HuH-7 (cell line): ENCODE data around the gene ZIC4.

Source experiments
- DNase-seq: peaks from one replicate; pipeline ENCODE4 v3.0.0; 2011; ENCODE audit warnings: low spot score

ZIC4 gene

DNA sequence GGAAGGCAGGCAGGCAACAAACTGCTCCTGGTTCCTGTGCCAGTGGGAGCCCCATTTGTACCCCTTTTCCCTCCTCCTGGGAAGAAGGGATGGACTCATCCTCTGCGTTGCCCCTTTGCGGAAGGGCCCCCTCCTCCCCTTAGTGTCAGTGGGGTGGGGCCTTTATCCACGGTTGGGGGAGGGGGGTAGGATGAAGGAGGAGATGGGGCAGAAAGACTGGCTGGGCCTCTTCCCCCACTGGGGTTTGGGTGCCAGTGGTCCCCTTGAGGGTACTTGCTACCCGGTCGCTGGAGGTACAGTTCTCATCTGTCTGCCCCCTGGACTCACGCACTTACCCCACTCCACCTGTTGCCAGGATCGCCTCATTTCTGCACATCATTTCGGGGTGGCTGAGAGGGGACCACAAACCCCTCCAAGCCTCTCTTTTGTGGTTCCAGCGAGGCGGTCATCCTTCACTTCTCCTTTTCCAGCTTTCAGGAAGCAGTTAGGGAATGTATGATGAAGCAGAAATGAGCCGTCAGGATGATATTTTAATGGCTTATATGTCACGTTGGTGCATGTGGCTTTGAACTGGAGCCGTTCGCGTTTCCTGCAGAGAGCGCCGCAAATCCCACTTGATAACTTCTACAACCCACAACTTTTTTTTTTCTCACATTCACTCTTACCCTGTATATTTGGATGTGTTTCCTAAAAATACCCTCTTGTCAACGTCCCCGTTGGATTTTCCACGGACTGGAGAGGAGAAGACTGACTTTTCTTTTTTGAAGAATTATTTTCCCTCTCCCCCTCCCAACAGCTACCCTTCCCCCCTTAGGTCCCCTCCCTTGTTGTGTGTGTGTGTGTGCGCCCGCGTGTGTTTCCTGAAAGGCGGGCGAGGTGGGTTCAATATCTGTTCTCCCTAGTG lies at the start of gene ZIC4:
Gene ZIC4, minus strand, starts transcription at position 516 of the 904 bp plus-strand sequence. CDS start 3,746 bp downstream, outside the sequence.
- DNase-seq = no peak

DNA sequence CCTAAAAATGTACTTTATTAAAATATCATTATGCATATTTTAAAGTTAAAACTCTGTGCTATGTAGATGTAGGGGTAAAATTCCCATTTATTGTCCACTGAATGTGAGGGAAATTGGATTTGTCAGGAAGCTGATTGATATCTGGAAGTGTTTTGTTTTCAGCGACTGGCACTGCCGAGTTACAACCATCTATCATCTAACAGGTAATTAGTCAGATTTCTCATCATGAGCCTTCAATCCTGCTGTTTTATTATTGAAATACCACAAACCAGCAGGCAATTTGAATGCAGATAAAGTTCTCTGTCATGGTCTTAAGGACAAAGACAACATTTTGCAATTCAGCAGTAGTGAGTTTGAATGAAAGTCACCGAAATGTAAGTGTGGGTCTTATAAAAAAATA lies 43.3 kb upstream of the ZIC4 start:
- no peak for DNase-seq

DNA sequence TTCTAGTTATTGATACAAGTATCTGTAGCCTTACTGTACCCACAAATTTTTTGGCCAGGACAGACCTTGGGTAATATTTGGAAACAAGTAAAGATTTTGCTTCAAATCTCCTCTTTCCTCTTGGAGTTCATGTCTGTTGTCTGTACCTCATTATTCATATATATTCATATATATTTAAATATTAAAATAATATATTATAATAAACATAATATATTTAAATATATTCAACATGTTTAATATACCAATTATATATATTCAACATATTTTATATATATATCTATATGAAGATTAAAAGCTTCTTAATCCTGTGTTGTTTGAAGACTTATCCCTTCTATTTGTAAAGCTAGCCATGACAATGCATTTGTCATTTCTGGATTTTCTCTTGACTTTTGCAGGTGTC lies 40.9 kb upstream of the ZIC4 start:
- no peak for DNase-seq

DNA sequence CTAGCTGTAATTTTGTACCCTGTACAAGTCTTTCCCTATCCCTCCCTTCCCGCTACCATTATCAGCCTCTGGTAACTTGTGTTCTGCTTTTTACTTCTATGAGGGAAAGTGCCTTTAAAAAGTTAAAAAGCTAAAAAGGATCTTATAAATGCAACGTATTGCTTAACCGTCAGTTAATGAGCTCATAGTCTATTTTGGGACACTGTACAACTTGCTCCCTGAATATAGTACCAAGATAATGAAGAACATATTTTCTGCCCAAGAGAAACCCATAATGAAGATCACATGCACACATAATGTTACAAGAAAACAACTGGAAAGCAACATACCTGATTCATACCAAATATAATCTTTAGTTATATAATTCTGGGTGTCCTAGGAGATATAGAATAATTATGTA lies 25.4 kb upstream of the ZIC4 start:
- no peak for DNase-seq

DNA sequence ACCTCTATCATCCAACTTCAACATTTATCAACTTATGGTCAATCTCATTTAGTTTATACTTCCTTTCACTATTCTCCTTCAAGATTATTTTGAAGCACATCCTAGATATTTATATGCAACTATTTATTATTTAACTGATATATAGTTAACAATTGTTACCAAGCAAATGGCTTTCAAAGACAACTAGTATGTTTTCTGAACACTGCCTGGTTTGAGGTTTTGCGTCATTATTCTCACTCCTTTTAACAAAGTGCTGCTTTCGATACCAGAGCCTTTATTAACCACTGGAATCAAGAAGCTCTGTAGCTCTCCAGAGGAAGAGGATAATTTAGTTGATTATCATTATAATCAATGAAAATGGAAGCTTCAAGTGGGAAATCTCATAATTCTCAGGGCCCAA lies 22.4 kb upstream of the ZIC4 start:
- no peak for DNase-seq

DNA sequence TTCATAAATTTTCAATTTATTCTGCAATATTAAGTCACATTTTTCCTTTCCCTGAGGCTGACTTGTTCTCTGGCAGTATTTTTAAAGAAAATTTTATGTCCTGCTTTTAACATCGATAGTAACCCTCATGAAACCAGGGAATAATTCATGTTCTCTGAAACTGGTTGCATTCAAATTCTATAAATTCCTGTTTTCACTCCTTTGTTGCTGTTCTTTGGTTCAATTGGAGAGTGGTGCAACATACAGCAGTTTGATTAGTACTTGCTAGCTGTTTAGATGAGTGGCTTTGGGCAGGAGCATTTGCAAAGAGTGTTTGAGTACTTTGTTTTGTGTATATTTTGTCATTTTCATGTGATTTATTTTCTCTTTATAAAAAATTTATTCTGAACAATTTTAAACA lies 22.0 kb upstream of the ZIC4 start:
- no peak for DNase-seq

DNA sequence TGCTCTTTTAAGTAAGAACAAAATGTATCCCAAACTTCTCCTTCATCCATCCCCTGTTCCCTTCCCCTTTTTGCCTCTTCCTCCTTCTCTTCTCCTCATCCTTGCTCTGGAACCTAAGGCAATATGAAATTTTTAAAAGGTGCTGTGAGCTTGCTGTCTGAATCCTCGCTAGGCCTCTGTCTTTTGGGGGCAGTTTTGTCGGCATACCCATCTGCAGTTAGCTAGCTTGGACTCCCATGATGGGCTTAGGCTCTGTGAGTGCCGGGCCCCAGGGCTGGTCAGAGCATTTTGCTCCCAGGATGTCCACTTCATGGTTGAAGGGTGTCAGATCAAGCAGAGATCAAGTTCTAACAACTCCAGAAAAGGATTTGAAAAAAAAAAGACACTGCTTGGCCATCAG lies 21.4 kb upstream of the ZIC4 start:
- DNase-seq = no peak

DNA sequence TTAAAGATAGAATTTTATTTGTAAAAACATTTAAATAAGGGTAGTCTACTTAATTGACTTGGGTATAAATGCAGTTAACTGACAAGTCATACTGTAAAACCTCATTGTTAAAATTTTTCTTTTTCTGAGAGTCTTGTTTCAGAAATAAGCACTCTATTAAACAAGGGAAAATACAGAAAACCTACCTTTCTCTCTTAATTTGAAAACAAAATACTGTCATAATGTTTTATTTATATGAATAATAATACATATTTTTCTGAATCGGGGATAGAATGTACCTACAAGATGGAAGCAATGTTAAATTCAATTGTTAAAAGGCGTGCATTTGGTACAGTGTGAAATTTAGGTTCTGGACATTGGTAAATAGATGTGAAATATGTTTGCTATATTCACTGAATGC lies 20.6 kb upstream of the ZIC4 start:
- no peak for DNase-seq

DNA sequence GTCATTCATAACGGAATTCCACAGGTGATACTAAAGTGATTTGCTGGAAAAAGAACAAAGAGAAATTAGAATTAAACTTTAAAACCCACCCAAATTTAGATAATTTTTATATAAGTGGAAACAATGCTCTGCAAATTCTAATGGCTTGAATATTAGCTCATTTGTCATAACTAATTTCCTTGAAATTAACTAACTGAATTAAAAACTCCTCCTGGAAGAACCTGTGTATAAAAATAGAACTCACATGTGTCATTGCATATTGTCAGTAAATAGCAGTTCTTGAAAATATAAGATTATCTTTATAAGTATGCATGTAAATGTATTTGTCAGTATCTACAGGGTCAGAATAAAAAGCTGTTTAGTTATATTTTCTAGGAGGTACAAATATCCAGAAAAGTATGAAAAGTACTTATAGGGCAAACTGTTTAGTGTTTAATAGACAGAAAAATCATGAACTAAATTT lies 19.1 kb upstream of the ZIC4 start:
- DNase-seq = no peak

DNA sequence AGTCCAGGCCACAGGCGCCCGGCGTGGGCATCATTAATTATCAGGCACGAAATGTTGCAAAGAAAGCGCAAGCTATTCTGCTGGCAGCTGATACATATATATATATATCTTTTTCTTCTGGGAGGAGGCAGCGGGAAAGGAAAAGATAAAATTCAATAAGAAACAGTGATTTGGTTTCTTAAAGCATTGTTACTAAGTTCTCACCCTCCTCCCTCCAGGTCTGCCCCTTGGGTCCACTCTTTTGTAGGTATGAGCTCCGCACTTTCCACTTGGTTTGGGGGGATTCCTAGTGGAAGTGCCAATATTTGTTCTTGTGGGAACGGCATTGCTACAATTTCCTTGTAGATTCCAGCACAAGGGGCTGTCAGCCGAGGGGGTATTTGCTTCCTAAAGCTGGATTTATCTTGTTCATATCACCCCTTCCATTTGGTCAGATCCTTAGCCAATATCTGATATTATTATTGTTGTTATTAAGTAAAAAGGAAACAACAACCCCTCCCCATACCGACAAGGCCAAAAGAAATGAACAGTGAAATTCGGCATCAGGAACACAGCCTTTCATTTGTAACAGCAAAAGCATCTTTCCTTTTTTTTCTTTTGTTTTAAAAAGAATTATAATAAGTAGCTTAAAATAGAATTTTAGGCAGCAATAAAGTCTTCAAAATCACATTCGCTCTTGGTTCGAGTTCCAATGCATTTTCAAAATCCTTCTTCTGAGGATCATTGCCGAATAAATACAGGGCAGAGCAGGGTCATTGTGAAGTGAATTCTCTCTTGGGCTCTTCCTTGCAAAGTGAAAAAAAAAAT lies 18.4 kb upstream of the ZIC4 start:
- DNase-seq = no peak

DNA sequence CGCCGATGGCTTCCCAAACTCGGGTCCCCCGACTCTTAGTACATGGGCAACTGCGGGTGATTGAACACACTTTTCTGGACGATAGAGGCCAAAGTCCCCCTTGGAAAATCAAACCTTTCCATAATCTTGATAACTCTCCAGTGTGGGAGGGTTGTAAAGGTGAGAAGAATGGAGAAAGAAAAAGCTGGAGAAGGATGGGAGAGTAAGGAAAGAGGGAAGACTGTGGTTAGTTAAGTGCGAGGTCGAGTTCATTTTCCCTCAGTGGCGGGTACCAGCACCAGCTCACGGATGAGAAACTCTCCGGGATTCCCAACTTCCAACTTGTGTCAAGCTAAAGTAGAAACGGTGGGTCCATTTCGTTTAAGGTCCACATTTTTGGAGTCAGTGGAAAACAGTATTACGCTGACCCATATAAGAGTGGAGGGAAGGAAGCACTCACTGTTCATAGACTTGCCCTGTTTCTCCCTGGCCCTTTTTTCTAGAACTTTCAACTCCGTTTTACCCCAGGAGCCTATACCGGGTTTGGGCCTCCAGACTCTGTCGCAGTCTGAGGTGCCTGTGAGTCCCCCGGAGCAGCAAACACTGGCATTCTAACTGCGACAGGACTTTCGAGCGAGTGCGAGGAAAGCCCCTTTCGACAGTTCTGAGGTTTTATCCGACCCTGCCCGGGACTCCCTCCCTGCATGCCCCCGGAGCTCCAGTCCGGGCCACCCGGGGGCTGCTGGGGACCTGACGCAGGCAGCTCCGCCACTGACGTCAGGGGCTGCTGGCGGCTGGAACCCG lies 17.6 kb upstream of the ZIC4 start:
- no peak for DNase-seq

DNA sequence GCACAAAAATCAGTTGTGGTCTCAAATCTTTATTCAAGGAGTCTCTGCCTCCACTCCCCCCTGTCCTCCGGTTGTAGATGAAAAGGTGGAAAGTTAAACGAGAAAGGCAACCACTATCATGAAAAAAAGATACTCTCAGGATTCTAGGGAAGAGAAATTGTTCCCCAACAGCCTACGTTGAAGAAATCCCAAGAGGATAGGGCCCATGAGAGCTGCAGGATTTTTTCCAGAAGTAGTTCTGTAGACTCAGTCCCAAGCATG lies 17.1 kb upstream of the ZIC4 start:
- DNase-seq = no peak

DNA sequence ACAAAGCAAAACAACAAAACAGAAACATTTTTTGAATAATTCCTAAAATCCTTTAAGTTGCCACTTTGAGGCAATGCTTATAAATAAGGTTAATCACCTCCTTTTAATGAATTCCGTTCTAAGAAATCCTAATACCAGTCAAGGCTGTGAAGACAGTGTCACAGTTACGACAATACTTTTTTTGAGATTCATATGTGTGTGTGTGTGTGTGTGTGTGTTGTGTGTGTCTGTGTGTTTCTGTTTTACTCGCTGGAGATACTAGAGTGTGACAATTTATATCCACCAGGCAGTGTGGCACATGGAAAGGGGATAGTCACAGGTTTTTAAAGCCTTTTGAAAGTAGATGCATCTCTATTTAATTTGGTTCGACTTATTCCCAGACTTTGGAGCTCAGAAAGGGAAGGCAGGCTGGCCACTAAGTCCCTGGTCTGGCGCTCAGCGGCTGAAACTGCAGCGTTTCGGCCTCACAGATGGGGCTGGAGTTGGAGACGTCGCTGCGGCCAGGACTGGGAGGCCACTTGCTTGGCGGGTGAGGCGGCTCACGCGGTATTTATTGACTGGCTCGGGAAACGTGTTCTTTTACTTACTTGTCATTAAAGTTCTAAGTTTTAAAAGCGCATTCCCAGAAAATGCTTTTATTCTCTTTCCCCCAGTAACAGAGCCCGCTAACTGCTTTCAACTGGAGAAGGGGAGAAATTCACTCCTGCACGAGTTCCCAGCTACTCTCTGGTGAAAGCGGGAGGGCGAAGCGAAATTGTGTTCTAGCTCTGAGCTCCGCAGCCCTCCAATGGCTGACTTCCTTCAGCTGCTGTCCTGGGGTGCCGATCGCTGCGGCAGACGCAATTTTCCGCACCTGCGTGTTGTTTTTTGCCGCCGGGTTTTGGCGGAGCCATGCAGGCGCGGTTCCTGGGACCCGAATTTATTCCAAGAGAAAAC lies 16.5 kb upstream of the ZIC4 start:
- DNase-seq = peak; percentile 55

DNA sequence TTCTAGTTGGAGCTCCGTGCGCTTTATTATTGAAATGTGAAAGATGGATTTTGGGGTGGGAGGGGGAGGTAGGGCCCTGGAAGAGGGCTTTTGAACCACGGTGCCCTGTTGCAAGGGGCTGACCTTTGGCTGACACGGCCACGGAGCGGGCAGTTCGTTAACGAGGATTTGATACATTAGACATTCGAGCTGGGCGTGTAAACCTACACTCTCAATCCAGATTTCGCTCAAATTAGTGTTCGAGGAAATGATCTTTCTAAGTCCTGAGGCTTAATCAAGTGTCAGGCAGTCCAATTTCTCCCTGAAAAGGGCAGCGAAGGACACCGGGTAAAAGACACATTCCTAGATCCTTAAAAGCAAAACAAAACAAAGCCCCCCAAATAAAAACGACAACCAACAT lies 15.9 kb upstream of the ZIC4 start:
- DNase-seq = no peak

DNA sequence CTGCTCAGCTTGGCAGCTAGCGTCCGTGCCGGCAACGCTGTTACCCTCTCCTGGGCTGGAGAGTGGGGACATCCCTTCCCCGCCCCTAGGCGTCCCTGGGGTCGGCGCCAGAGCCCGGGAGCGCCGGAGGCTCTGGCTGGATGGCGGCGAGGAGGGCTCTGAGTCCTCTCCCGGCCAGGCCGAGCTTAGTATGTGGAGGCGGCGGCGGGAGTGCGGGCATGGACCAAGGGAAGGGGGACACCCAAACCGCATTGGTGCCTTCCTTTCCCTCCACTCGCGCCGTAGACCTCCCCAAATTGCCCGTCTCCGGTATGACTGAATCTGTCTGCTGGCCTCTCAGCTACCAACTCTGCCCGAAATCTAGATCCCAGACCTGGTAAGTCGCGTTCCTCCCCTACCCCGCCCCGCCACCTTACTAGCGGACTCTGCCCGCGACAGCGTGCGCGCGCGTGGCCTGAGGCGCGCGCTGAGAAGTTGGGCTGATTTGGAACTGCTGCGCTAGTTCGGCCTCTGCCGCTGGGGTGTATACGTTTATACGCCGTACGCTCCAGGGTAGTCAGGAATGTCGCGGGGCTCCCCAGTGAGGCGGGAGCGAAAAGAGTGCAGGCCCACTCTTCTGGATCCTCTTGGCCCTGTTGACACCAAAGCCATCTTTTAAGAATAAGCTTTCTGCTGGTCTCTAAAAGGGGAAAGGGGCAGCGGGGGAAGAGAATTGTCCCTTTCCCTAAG lies 15.0 kb upstream of the ZIC4 start:
- no peak for DNase-seq

DNA sequence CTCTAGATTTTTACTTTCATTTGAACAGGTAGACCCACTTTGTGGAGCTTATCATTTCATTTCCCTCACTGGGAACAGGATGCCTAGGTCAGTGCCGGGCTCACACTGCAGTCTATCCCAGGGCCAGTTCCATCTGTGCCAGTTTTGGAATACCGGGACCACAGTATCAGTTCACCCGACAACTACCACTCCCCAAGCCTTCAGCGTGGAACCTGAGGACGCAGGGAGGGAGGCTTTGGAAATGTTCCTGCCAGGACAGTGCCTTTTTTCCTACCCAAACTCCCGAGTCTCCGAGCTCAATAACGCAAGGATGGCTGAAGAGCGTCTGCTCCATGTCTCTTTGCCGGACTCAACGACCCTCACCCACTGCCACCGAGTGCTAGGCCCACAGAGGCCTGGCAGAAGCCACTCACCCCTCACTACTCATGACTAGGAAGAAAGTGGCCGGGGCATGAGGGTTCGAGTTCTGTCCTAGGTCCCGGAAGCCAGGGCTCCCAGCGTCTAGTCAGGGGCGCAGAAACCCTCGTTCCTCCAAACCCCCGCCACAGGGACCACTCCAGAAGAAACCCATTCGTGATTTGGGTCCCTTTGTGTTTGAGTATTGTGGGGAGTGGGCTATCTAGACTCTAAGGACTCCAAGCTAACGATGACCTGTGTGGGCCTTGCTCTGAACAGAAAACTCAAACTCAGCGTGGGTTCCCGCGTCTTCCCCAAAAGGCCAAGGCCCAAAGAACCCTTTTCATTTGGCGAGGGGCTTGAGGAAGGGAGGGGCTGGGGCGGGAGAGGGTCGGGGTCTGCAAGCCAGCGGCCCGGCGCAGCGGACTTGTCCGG lies 14.2 kb upstream of the ZIC4 start:
- no peak for DNase-seq

DNA sequence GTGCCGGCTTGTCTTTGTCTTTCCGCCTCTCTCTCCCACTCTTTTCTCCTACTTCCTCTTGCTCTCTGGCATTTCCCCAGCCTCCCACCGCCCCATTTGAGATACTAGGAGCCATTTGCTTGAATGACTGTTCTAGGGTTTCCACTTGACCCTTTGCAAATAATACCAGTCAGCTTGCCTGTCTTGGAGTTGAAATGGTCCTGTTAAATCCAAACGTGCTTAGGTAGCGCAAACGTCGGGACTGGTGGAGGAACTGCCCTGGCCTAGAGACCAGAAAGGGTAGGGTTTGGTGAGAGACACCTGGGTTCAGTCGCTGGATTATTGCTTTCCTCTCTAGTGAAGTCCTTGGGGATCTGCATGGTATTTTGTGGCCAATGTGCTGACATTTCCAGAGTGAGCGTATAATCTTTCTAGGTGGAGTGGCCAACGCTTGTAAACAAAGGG lies 13.5 kb upstream of the ZIC4 start:
- DNase-seq = no peak

DNA sequence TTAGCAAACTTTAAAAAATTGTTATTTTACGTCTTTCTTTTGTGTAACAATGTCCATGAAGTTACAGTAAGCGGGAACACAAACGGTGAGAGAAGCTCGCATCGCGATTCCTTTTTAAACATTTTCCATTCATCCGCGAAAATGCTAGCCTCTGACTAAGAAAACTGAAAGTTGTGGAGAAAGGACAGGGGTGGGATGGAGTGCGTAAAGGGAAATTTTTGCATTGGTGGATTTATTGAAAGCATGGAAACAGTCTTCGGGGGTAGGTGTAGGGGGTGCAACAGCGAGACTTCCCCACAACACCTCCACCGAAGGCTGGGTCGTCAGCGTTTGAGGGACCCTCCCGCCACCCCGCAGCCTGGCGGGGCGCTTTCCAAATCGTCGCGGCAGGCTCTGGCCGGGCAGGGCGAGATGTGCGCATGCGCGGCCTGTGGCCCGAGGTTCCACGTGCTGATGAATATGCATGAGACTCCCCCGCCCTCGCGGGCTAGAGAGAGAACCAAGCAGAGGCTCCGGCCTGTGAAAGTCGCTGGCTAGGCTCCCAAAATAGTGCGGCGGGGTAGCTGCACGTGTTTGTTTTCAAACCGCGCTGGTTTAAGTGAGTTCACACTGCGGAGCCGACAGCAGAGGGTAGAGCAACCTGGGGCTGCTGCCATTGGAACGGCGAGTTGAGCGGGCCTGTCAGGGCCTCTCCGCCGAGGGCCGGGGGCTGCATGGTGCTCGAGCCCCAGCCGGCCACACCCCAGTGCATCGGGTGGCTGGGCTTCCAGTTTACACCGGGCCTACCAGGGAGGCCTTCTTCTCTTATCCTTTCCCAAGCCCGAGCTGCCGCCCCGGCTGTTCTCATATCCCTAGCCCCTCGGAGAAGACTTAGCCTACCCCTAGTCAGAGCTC lies 12.7 kb upstream of the ZIC4 start:
- no peak for DNase-seq

DNA sequence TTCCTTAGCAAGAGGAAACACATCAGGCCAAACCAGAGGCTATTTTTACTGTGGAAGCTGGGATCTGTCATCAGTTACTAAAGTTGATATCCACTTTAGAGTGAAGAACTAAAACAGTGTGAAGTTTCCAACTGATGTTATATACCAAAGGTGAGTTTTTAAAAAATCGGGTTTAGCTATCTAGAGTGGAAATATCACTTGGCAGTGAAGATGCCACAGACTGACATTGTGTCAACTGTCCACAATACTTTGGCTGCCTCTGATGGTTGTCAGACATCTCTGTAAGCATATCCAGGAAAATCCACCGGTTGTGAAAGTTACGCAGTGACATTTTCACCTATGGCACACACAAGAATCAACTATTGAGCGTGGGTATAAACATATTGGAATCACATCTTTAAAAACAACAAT lies 12.0 kb upstream of the ZIC4 start:
- no peak for DNase-seq
